ENCODE data around the gene HMCN1.

DNA sequence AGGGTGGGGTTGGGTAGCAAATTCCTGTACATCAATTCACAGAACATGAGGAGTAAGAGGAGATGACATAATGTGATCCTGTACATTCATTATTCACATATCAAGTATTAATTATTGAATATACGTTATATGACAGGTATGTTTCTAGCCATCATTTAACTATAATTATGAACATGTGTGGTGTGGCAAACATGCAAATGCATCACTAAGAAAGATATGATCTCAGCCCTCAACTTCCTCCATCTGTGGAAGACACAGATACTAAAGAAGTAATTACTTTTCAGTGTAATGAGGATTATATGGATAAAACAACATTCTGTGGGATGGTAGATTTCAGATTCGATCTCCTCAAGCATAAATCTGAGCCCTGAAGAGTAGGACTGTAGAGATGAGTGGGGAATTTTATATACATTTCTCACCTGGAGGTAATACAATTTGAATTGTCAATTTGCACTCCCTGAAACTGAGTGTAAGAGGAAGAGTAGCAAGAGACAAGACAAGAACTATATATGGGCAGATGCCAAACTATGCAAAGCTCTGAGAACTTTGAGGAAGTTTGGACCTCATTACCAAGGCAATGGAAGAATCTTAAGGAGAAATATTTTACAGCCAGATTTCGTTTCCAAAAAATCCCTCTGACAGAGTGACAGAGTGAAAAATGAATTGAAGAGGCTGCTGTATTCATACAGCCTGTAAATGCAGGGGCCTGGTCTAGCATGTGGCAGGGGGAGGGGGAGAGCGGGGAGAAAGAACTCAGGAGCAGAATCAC, 365.3 kb downstream of the HMCN1 start:
- TF ChIP-seq NFRKB (IDR thresholded peaks at IDR 0.05) (no peak), BHLHE40 (IDR thresholded peaks at IDR 0.05; ENCODE audit: borderline replicate concordance) (no peak)
